Cardiac fibroblast (primary cell): ENCODE results near the gene GPR149.

Experiments used
- DNase-seq, 2 donors: peaks; one replicate each; pipeline versions ENCODE4 v3.0.0 to v3.0.0-alpha.2; 2010; ENCODE audit warnings: low read depth in 2 of 2
- H3K4me3 ChIP-seq, 2 donors: replicated peaks in 1 of 2; 1 replicate in 1 of 2; 2 replicates in 1 of 2; pipeline ENCODE4 v1.5.1; 2011; ENCODE audit warnings: low read depth in 2 of 2, low read length in 2 of 2, mild to moderate bottlenecking in 2 of 2, moderate library complexity in 1 of 2
- TF ChIP-seq, protein P1 (sequence below): IDR thresholded peaks from one replicate; pipeline ENCODE4 v1.5.1; 2011; ENCODE audit warnings: low read depth, mild to moderate bottlenecking, low read length, inconsistent platforms

GPR149 gene

GRCh38 chr3:154428286-154429206 lies 1.4 kb downstream of the GPR149 start:
- TF ChIP-seq, protein P1, sequence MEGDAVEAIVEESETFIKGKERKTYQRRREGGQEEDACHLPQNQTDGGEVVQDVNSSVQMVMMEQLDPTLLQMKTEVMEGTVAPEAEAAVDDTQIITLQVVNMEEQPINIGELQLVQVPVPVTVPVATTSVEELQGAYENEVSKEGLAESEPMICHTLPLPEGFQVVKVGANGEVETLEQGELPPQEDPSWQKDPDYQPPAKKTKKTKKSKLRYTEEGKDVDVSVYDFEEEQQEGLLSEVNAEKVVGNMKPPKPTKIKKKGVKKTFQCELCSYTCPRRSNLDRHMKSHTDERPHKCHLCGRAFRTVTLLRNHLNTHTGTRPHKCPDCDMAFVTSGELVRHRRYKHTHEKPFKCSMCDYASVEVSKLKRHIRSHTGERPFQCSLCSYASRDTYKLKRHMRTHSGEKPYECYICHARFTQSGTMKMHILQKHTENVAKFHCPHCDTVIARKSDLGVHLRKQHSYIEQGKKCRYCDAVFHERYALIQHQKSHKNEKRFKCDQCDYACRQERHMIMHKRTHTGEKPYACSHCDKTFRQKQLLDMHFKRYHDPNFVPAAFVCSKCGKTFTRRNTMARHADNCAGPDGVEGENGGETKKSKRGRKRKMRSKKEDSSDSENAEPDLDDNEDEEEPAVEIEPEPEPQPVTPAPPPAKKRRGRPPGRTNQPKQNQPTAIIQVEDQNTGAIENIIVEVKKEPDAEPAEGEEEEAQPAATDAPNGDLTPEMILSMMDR, result no peak
- H3K4me3 ChIP-seq, result no peak overlapping the region

DNA sequence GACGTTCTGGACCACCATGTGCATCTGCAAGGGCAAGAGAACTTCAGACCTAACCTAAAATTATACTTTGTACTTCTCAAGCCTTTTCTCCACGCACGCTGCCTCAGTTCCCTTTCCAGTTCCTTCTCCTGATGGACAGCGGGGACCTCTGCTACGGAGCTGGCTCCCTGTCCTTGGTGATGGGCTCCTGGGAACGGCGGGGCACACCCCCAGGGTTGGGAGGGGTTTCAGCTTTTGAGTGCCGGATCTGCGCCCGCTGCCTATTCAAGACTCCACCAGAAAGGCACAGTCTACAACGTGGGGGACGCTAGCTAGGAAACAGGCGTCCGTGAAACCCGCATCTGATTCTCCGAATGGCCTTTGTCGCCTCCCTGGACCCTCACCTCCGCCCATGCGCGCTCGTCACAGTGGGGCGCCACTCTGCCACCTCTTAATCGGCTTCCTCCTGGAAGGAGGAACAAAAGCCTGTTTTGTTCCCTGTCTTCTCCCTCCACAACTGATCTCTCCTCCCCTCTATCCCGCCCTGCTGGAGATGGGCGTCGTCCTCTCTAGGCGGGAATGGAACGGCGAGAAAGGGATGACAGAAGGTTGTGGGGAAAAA lies 2.2 kb downstream of the GPR149 start:
- H3K4me3 ChIP-seq, result no peak overlapping the region
- DNase-seq, result no peak
- TF ChIP-seq, protein P1, result no peak

More at GRCh38 chr3:154428286-154429206, 1.4 kb downstream of the GPR149 start:
- no peak for DNase-seq

DNA sequence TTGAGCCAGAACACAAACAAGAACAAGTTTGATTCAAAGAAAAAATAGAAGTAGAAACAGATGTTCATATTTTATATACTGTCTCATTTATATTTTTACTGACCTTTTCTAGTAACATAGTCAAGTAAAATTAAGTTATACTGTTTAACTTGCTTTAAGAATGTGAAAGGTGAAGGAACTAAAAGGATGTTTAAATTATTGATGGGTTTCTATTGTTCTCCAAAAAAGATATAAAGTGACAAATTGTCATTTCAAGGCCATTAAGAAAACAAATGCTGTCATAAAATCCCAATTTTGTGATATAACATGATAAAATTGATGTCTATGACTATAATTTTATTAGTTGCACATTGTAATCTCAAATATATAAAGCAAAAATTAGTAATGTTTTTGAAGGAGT lies 7.3 kb downstream of the GPR149 start:
- TF ChIP-seq, protein P1, result no peak
- H3K4me3 ChIP-seq, result no peak overlapping the region
- DNase-seq, result no peak

GRCh38 chr3:154421083-154421482 lies 8.9 kb downstream of the GPR149 start:
- peak; percentile 3 to 24 for DNase-seq
- no peak overlapping the region for H3K4me3 ChIP-seq
- TF ChIP-seq, protein P1, result no peak

- TF ChIP-seq, protein P1, result no peak
- no peak for DNase-seq
- no peak overlapping the region for H3K4me3 ChIP-seq
Observed at GRCh38 chr3:154398084-154398967, 31.7 kb downstream of the GPR149 start.

DNA sequence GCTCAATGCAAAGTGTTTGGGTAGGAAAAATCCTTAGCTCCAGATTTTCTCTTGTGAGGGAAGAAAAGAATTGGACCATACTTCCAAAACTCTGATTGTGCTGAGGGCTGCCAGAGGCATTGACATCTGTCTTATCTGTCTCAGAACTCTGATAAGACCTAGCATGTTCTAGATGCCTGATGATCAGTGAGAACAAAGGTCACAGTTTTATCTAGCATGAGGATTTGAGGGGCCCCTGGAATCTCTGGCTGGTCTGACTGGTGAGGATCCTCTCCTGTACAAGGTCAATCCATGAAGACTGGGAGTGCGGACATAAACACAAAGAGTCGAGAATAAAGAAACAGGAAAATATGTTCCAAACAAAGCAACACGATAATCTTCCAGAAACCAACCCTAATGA lies 40.1 kb downstream of the GPR149 start:
- TF ChIP-seq, protein P1, result no peak

More for the DNA sequence above, 40.1 kb downstream of the GPR149 start:
- DNase-seq, result no peak
- no peak overlapping the region for H3K4me3 ChIP-seq
